Gastroesophageal sphincter (tissue), 3 donors: Measurements from ENCODE around the gene GGNBP2.

Experiments
- CTCF ChIP-seq, 4 experiments: fragments of 200-600 bp in 2 of 4; fragments of 450-650 bp in 2 of 4; sonication (generic) in 1 of 4; IDR thresholded peaks; one replicate each; pipeline ENCODE4 v1.5.1; 2017 to 2019; ENCODE audit warnings: antibody characterized with exemption in 4 of 4, mild to moderate bottlenecking in 2 of 4, moderate library complexity in 2 of 4
- POLR2A ChIP-seq, 2 donors: fragments of 450-650 bp; IDR thresholded peaks; one replicate each; pipeline ENCODE4 v1.6.1; 2017; ENCODE audit warnings: antibody characterized with exemption in 2 of 2, mild to moderate bottlenecking in 2 of 2, moderate library complexity in 1 of 2
- POLR2AphosphoS5 ChIP-seq: sonication (generic); formaldehyde crosslinking; IDR thresholded peaks from one replicate; pipeline ENCODE4 v1.6.1; 2017; ENCODE audit warnings: antibody characterized with exemption

GRCh38 chr17:36532435-36532975, 12.2 kb upstream of the GGNBP2 start:
- TF ChIP-seq CTCF (IDR thresholded peaks at IDR 0.05) (no peak), POLR2AphosphoS5 (no peak), POLR2A (IDR thresholded peaks at IDR 0.05) (no peak)
